HEK293T (cell line): ENCODE results near the gene PCMT1.

Source experiments
- ARNT ChIP-seq: fragments of 450-650 bp; IDR thresholded peaks from 2 replicates; pipeline ENCODE4 v1.6.1; 2017; ENCODE audit warnings: mild to moderate bottlenecking
- BHLHE40 ChIP-seq: fragments of 450-650 bp; IDR thresholded peaks from 2 replicates; pipeline ENCODE4 v1.6.1; 2016; ENCODE audit warnings: mild to moderate bottlenecking, moderate library complexity, borderline replicate concordance
- CTBP1 ChIP-seq: fragments of 450-650 bp; IDR thresholded peaks from 2 replicates; pipeline ENCODE4 v1.6.1; 2016; ENCODE audit warnings: borderline replicate concordance
- ELF4 ChIP-seq: fragments of 450-650 bp; IDR thresholded peaks from 2 replicates; pipeline ENCODE4 v1.6.1; 2017; ENCODE audit warnings: antibody characterized with exemption
- FOXA1 ChIP-seq: fragments of 450-650 bp; IDR thresholded peaks from 2 replicates; pipeline ENCODE4 v1.6.1; 2016; ENCODE audit warnings: mild to moderate bottlenecking
- FOXK2 ChIP-seq: fragments of 450-650 bp; IDR thresholded peaks from 2 replicates; pipeline ENCODE4 v1.6.1; 2016; ENCODE audit warnings: mild to moderate bottlenecking
- HDGF ChIP-seq: fragments of 450-650 bp; IDR thresholded peaks from 2 replicates; pipeline ENCODE4 v1.6.1; 2017; ENCODE audit warnings: antibody characterized with exemption, borderline replicate concordance
- L3MBTL2 ChIP-seq: fragments of 450-650 bp; conservative IDR thresholded peaks from 2 replicates; pipeline ENCODE4 v1.6.1; 2016; ENCODE audit warnings: mild to moderate bottlenecking
- LEF1 ChIP-seq: fragments of 450-650 bp; IDR thresholded peaks from 2 replicates; pipeline ENCODE4 v1.6.1; 2017; ENCODE audit warnings: mild to moderate bottlenecking, borderline replicate concordance
- SP1 ChIP-seq: fragments of 450-650 bp; IDR thresholded peaks from 2 replicates; pipeline ENCODE4 v1.6.1; 2017
- SUZ12 ChIP-seq: fragments of 450-650 bp; IDR thresholded peaks from 2 replicates; pipeline ENCODE4 v1.6.1; 2016; ENCODE audit warnings: mild to moderate bottlenecking
- TARDBP ChIP-seq: fragments of 450-650 bp; IDR thresholded peaks from 2 replicates; pipeline ENCODE4 v1.6.1; 2016
- ZNF384 ChIP-seq: fragments of 450-650 bp; IDR thresholded peaks from 2 replicates; pipeline ENCODE4 v1.6.1; 2016

DNA sequence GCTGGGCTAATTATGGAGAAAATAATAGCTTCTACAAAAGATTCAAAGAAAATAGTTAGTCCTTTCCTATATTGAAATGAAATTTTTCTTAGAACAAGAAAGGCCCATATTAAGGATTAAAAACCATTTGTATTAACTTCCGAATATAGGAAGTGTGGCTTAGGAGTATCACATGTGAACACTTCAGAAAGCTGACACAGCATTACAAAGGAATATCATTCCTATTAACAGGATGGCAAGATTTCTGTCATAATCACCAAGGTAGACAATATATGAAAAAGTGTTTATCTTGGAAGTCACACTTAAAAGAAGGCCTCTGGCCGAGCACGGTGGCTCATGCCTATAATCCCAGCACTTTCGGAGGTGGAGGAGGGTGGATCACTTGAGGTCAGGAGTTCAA, 26.3 kb upstream of the PCMT1 start:
- no peak for TF ChIP-seq ZNF384
- TF ChIP-seq ARNT = no peak
- TF ChIP-seq SUZ12 = no peak
- no peak for TF ChIP-seq SP1
- TF ChIP-seq CTBP1 = no peak
- no peak for TF ChIP-seq BHLHE40
- TF ChIP-seq ELF4 = no peak
- no peak for TF ChIP-seq L3MBTL2
- TF ChIP-seq FOXK2 = no peak
- TF ChIP-seq FOXA1 = no peak
- TF ChIP-seq HDGF = no peak
- no peak for TF ChIP-seq LEF1
- no peak for TF ChIP-seq TARDBP
